ENCODE data around the gene GLB1L2. TPM values are rescaled to one million over a fixed set of nuclear protein-coding genes. Genes with fewer than 3 reads are reported as not detected.
A peak's percentile ranks its signal among the peaks of the same experiment; 100 is the strongest.

Gene GLB1L2
- total RNA-seq, 2 donors from 2014 or later, result 45.6 to 60.0 TPM

DNA sequence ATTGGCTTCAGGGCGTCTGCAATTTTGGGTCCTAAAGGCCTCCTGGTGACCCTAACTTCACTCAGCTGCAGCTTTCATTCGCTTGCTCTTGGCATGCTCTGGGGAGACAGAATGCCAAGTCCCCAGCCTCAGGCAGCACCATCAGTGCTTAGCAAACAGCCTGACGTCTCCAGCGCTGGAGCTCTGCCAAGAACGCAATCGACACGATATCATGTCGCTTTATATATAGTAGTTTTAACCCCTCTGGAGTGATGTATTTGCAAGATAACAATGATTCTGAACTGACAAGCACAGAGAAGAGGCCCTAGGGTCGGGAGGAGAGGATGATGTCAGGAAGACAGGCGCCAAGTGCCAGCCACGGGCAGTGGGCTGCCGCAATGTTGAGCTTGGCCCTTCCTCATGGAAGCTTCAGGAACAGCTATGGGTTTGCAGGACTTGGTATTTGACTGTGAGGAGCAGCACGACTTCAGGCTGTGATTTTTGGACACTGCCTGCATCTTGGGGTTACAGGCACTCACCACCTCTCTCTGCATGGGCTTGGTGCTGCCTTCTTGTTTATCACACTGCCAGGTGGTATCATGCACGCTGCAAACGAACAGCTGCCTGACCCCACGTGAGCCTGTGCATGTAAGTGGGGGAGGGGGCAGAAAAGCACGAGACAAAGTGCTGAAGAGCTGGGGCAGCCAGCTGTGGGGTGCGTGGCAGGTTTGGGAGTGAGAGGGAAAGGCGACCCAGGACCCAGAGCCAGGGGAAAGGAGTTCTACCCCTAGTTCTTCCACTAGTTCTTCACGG, 54.2 kb downstream of the GLB1L2 start:
- Histone ChIP-seq H3K4me1 (replicated peaks) (peaks cover 7% of the 10 kb centered on the region), H3K4me3 (no peak overlapping the region), H3K27ac (no peak overlapping the region), H3K27me3 (replicated peaks; ENCODE audit: insufficient read depth) (no peaks in the 10 kb centered on the region), H3K9me3 (no peaks in the 10 kb centered on the region), H3K36me3 (no peaks in the 10 kb centered on the region)
- 23% methylated on average over 20 of the region's 20 CpGs for WGBS
- no peak for TF ChIP-seq POLR2AphosphoS5 (IDR thresholded peaks at IDR 0.05)
- TF ChIP-seq, protein P1, sequence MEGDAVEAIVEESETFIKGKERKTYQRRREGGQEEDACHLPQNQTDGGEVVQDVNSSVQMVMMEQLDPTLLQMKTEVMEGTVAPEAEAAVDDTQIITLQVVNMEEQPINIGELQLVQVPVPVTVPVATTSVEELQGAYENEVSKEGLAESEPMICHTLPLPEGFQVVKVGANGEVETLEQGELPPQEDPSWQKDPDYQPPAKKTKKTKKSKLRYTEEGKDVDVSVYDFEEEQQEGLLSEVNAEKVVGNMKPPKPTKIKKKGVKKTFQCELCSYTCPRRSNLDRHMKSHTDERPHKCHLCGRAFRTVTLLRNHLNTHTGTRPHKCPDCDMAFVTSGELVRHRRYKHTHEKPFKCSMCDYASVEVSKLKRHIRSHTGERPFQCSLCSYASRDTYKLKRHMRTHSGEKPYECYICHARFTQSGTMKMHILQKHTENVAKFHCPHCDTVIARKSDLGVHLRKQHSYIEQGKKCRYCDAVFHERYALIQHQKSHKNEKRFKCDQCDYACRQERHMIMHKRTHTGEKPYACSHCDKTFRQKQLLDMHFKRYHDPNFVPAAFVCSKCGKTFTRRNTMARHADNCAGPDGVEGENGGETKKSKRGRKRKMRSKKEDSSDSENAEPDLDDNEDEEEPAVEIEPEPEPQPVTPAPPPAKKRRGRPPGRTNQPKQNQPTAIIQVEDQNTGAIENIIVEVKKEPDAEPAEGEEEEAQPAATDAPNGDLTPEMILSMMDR (IDR thresholded peaks at IDR 0.05), result no peak
- TF ChIP-seq POLR2A (IDR thresholded peaks at IDR 0.05), result no peak
- intact Hi-C loops (cut with DNase I), result no loop called here
- DNase-seq (ENCODE audit: low spot score), result peak; percentile 39

DNA sequence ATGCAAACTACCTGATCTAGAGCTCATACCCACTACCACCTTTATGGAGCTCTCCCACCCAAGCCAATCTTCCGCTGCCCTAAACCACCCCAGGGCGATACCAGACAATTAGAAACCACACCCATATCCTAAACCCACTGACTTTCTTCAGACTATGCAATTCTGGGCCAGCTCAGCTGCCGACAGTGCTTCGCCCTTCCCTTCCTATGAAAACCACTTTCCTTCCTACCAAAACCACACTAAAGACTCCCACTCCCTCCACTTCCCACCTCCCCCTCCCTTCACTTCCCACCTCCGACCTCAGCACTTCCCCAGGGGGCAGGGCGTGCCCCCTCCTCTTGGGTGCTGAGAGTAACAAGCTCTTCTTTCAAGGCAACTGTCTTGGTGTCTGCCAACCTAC, 55.2 kb downstream of the GLB1L2 start:
- Histone ChIP-seq H3K9me3 (no peaks in the 10 kb centered on the region), H3K27me3 (replicated peaks; ENCODE audit: insufficient read depth) (no peaks in the 10 kb centered on the region), H3K4me1 (replicated peaks) (peaks cover 7% of the 10 kb centered on the region), H3K4me3 (no peak overlapping the region), H3K27ac (no peak overlapping the region), H3K36me3 (no peaks in the 10 kb centered on the region)
- 84% methylated on average over 6 of the region's 6 CpGs for WGBS
- DNase-seq (ENCODE audit: low spot score), result no peak
- intact Hi-C loops (cut with DNase I), result no loop called here
- TF ChIP-seq POLR2A (IDR thresholded peaks at IDR 0.05) (no peak), POLR2AphosphoS5 (IDR thresholded peaks at IDR 0.05) (no peak)
- TF ChIP-seq, protein P1 (IDR thresholded peaks at IDR 0.05), result no peak

DNA sequence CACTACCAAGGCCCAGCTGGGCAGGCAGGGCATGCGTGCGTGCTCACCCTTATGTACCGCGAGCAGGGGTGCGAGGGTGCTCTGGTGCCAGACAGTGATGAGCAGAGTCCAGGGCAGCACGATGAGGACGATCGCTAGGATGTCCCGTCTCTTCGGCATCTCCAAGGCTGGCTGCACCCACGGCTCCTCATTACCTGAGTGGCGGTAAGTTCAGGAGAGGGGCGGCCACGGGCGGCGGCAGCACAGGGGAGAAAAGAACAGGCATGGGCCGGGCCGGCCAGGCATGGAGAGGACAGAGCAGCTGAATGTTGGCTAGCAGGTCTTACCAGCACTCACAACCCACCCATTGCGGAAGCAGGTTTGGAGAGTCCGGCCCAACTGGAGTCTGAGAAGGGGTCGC, 55.7 kb downstream of the GLB1L2 start:
- DNase-seq (ENCODE audit: low spot score), result no peak
- H3K27ac ChIP-seq, result no peak overlapping the region
- peaks cover 7% of the 10 kb centered on the region for H3K4me1 ChIP-seq (replicated peaks)
- intact Hi-C loops (cut with DNase I), result no loop called here
- H3K27me3 ChIP-seq (replicated peaks; ENCODE audit: insufficient read depth), result no peaks in the 10 kb centered on the region
- TF ChIP-seq, protein P1 (IDR thresholded peaks at IDR 0.05), result no peak
- WGBS, result 92% methylated on average over 21 of the region's 21 CpGs
- H3K4me3 ChIP-seq, result no peak overlapping the region
- H3K36me3 ChIP-seq, result no peaks in the 10 kb centered on the region
- no peaks in the 10 kb centered on the region for H3K9me3 ChIP-seq

DNA sequence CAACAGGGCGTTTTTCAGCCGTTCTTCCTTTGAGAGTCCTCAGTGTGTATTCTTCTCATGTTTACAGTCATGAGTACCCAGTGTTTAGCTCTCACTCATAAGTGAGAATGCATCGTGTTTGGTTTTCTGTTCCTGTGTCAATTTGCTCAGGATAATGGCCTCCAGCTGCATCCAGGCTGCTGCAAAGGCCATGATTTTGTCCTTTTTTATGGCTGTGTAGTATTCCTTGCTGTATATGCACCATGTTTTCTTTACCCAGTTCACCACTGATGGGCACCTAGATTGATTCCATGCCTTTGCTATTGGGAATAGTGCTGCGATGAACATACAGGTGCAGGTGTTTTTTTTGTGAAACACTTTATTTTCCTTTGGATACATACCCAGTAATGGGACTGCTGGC, 56.8 kb downstream of the GLB1L2 start:
- Histone ChIP-seq H3K36me3 (no peaks in the 10 kb centered on the region), H3K4me3 (no peak overlapping the region), H3K27ac (no peak overlapping the region), H3K4me1 (replicated peaks) (peaks cover 7% of the 10 kb centered on the region), H3K27me3 (replicated peaks; ENCODE audit: insufficient read depth) (no peaks in the 10 kb centered on the region), H3K9me3 (no peaks in the 10 kb centered on the region)
- TF ChIP-seq POLR2AphosphoS5 (IDR thresholded peaks at IDR 0.05), result no peak
- intact Hi-C loops (cut with DNase I), result no loop called here
- 84% methylated on average over 4 of the region's 4 CpGs for WGBS
- no peak for DNase-seq (ENCODE audit: low spot score)

DNA sequence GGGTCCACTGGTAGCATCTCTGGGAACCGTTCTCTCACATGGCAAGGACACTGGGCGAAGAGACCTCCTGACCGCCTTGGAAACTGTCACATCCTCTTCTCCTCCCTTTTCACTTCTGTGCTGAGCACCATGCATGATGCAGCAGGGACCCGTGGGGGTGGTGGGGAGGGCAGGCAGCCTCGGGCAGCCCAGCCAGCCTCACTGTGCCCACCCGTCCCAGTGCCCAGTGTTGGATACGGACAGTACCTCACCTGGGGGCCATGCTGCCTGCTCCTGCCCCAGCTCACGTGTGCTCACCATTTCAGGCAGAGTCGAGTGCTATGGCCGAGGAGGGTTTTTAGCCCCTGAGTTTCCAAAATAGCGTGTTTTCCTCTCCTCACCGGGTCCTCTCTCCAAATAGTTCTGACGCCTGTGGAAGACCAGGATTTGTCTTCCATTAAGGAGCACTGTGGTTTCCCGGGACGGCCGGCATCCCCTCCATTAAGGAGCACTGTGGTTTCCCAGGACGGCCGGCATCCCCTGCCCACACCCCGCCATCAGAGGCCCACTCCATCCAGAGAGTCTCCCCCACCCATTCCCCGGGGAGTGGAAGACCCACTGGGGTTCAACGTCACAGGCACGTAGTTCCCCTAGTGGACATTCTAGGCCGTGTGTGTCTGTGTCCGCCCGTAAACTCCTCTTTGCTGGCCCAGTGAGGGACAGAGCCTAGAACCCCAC, 57.8 kb downstream of the GLB1L2 start:
- H3K27me3 ChIP-seq (replicated peaks; ENCODE audit: insufficient read depth), result no peaks in the 10 kb centered on the region
- TF ChIP-seq, protein P1 (IDR thresholded peaks at IDR 0.05), result no peak
- TF ChIP-seq POLR2A (IDR thresholded peaks at IDR 0.05) (no peak), POLR2AphosphoS5 (IDR thresholded peaks at IDR 0.05) (no peak)
- no peak overlapping the region for H3K4me3 ChIP-seq
- intact Hi-C loops (cut with DNase I), result no loop called here
- H3K9me3 ChIP-seq, result no peaks in the 10 kb centered on the region
- peaks cover 7% of the 10 kb centered on the region for H3K4me1 ChIP-seq (replicated peaks)
- H3K27ac ChIP-seq, result no peak overlapping the region
- WGBS, result 88% methylated on average over 25 of the region's 25 CpGs
- H3K36me3 ChIP-seq, result no peaks in the 10 kb centered on the region
- no peak for DNase-seq (ENCODE audit: low spot score)

Data from prostate gland (tissue), 2 donors.